HepG2 (cell line): ENCODE results near the gene PDGFB. TPM values are rescaled to one million over a fixed set of nuclear protein-coding genes. Genes with fewer than 3 reads are reported as not detected.

ENCODE experiments used
- ETV6 ChIP-seq: sonication (generic); formaldehyde crosslinking; conservative IDR thresholded peaks from 2 replicates; pipeline ENCODE4 v1.4.0; 2020; ENCODE audit warnings: missing genetic modification reagents
- GABPA ChIP-seq, 2 experiments: IDR thresholded peaks; 2 replicates each; pipeline ENCODE4 v1.6.1; 2011 to 2016; ENCODE audit warnings: low read depth in 2 of 2, low read length in 1 of 2, missing biosample characterization in 1 of 2, missing genetic modification characterization in 1 of 2
- GPBP1L1 ChIP-seq: sonication (generic); formaldehyde crosslinking; IDR thresholded peaks from 2 replicates; pipeline ENCODE4 v1.5.0; 2020; ENCODE audit warnings: mild to moderate bottlenecking, missing genetic modification reagents
- HDAC1 ChIP-seq: sonication (generic); formaldehyde crosslinking; IDR thresholded peaks from 2 replicates; pipeline ENCODE4 v1.5.1; 2020; ENCODE audit warnings: mild to moderate bottlenecking, missing genetic modification reagents
- HIVEP1 ChIP-seq: sonication (generic); formaldehyde crosslinking; IDR thresholded peaks from 2 replicates; pipeline ENCODE4 v1.4.0; 2020; ENCODE audit warnings: mild to moderate bottlenecking, missing genetic modification reagents
- HOXA5 ChIP-seq: sonication (generic); formaldehyde crosslinking; IDR thresholded peaks from 2 replicates; pipeline ENCODE4 v1.4.0; 2020; ENCODE audit warnings: missing genetic modification reagents
- IKZF1 ChIP-seq: fragments of 450-650 bp; IDR thresholded peaks from 2 replicates; pipeline ENCODE4 v1.7.1; 2016
- MTERF4 ChIP-seq: sonication (generic); formaldehyde crosslinking; IDR thresholded peaks from 2 replicates; pipeline ENCODE4 v1.8.0; 2023; ENCODE audit warnings: mild to moderate bottlenecking, missing genetic modification reagents
- MXD4 ChIP-seq: IDR thresholded peaks from 2 replicates; pipeline ENCODE4 v1.6.1; 2016; ENCODE audit warnings: mild to moderate bottlenecking, missing biosample characterization, missing genetic modification reagents
- NFRKB ChIP-seq: fragments of 450-650 bp; IDR thresholded peaks from 2 replicates; pipeline ENCODE4 v1.6.1; 2017
- NR2F6 ChIP-seq, 2 experiments: IDR thresholded peaks; 2 replicates each; pipeline ENCODE4 v1.6.1; 2016; ENCODE audit warnings: antibody characterized with exemption in 1 of 2, mild to moderate bottlenecking in 1 of 2
- PHB2 ChIP-seq: fragments of 450-650 bp; IDR thresholded peaks from 2 replicates; pipeline ENCODE4 v1.6.1; 2018; ENCODE audit not compliant: partially characterized antibody
- PHF5A ChIP-seq: IDR thresholded peaks from one replicate; pipeline ENCODE4 v1.6.1; 2018; ENCODE audit warnings: low read depth, missing genetic modification reagents; ENCODE audit not compliant: unreplicated experiment
- PRDM10 ChIP-seq: sonication (generic); formaldehyde crosslinking; IDR thresholded peaks from 2 replicates; pipeline ENCODE4 v1.4.0; 2020; ENCODE audit warnings: low read depth, missing genetic modification reagents
- SALL2 ChIP-seq: sonication (generic); formaldehyde crosslinking; IDR thresholded peaks from 2 replicates; pipeline ENCODE4 v1.8.1; 2023; ENCODE audit warnings: mild to moderate bottlenecking, missing genetic modification reagents, inconsistent platforms
- YEATS2 ChIP-seq: sonication (generic); formaldehyde crosslinking; IDR thresholded peaks from 2 replicates; pipeline ENCODE4 v1.4.0; 2020; ENCODE audit warnings: missing genetic modification reagents, borderline replicate concordance
- ZBTB1 ChIP-seq: sonication (generic); formaldehyde crosslinking; IDR thresholded peaks from 2 replicates; pipeline ENCODE4 v1.4.0; 2020; ENCODE audit warnings: missing genetic modification reagents, borderline replicate concordance
- ZNF331 ChIP-seq: sonication (generic); formaldehyde crosslinking; IDR thresholded peaks from 2 replicates; pipeline ENCODE4 v1.4.0; 2020; ENCODE audit warnings: missing genetic modification reagents
- ZNF44 ChIP-seq: sonication (generic); formaldehyde crosslinking; IDR thresholded peaks from 2 replicates; pipeline ENCODE4 v1.5.1; 2020; ENCODE audit warnings: mild to moderate bottlenecking, missing genetic modification reagents
- ZNF563 ChIP-seq: sonication (generic); formaldehyde crosslinking; IDR thresholded peaks from 2 replicates; pipeline ENCODE4 v1.8.0; 2022; ENCODE audit warnings: mild to moderate bottlenecking, moderate library complexity, missing genetic modification reagents
- ZNF615 ChIP-seq: sonication (generic); formaldehyde crosslinking; IDR thresholded peaks from 2 replicates; pipeline ENCODE4 v1.5.0; 2020; ENCODE audit warnings: mild to moderate bottlenecking, missing genetic modification reagents, borderline replicate concordance
- ZNF674 ChIP-seq: sonication (generic); formaldehyde crosslinking; IDR thresholded peaks from 2 replicates; pipeline ENCODE4 v1.5.0; 2020; ENCODE audit warnings: low read depth, mild to moderate bottlenecking, missing genetic modification reagents
- ZNF678 ChIP-seq: sonication (generic); formaldehyde crosslinking; IDR thresholded peaks from 2 replicates; pipeline ENCODE4 v1.4.0; 2020; ENCODE audit warnings: mild to moderate bottlenecking, missing genetic modification reagents
- polyA plus RNA-seq, 8 experiments: library from polyadenylated mRNA; depleted of rRNA in 3 of 8; stranded (reverse) in 7 of 8; unstranded in 1 of 8; fragments of >200 nt; fragmentation: Illumina TruSeq in 4 of 8; extraction: Trizol in 4 of 8; gene quantifications; 2 replicates each; pipeline versions ENCODE4 v1.2.1 to v1.2.3, GENCODE V29; 2011 to 2016; ENCODE audit warnings: low read depth in 4 of 8, missing spikeins in 1 of 8, mixed read lengths in 1 of 8; ENCODE audit not compliant: insufficient read depth in 1 of 8
- total RNA-seq, 5 experiments: library from RNA; depleted of rRNA; stranded (reverse); fragments of >200 nt; fragmentation: Illumina TruSeq; extraction: Trizol; gene quantifications; 2 replicates each; pipeline ENCODE4 v1.2.3, GENCODE V29; 2016; ENCODE audit warnings: low read depth in 1 of 5
- TF ChIP-seq, protein P1 (sequence below): sonication (generic); formaldehyde crosslinking; IDR thresholded peaks from 2 replicates; pipeline ENCODE4 v1.4.0; 2020; ENCODE audit warnings: missing genetic modification reagents

PDGFB gene
- total and polyA plus RNA-seq, 2 of the 13 experiments (the other 11 are each of a cell fraction or from before 2014, with no cell fraction given) = 1.4 to 10.1 TPM

GRCh38 chr22:39174498-39175352 lies 70.1 kb downstream of the PDGFB start (continued):
- TF ChIP-seq PHB2 (no peak), PRDM10 (0 out of 2 replicates have a peak, but pooled peaks have one; percentile 59), NFRKB (no peak), GPBP1L1 (CRISPR knock-in tag) (no peak), PHF5A (CRISPR knock-in tag) (peak; percentile 71), NR2F6 (IDR thresholded peaks at IDR 0.05) (peak; percentile 96), NR2F6 (CRISPR knock-in tag; IDR thresholded peaks at IDR 0.05) (peak; percentile 99), ZBTB1 (CRISPR knock-in tag) (no peak), SALL2 (CRISPR knock-in tag) (no peak), HDAC1 (CRISPR knock-in tag) (peak; percentile 75; the same call in 1 of the 2 replicates), ZNF678 (no peak), HOXA5 (no peak), HIVEP1 (CRISPR knock-in tag) (peak; percentile 87), ZNF674 (CRISPR knock-in tag) (no peak), YEATS2 (CRISPR knock-in tag) (no peak; the same call in 1 of the 2 replicates), ZNF615 (CRISPR knock-in tag) (no peak), ETV6 (peak; percentile 82; the same call in 1 of the 2 replicates), GABPA (IDR thresholded peaks at IDR 0.05; ENCODE audit: low read depth, low read length) (peak; percentile 31; the same call in 1 of the 2 replicates), GABPA (CRISPR knock-in tag; IDR thresholded peaks at IDR 0.05; ENCODE audit: low read depth) (peak; percentile 82), ZNF44 (CRISPR knock-in tag) (no peak), ZNF331 (CRISPR knock-in tag) (peak; percentile 68; the same call in 1 of the 2 replicates), ZNF563 (no peak), IKZF1 (no peak), MXD4 (CRISPR knock-in tag) (no peak), MTERF4 (CRISPR knock-in tag) (no peak)
- TF ChIP-seq, protein P1, sequence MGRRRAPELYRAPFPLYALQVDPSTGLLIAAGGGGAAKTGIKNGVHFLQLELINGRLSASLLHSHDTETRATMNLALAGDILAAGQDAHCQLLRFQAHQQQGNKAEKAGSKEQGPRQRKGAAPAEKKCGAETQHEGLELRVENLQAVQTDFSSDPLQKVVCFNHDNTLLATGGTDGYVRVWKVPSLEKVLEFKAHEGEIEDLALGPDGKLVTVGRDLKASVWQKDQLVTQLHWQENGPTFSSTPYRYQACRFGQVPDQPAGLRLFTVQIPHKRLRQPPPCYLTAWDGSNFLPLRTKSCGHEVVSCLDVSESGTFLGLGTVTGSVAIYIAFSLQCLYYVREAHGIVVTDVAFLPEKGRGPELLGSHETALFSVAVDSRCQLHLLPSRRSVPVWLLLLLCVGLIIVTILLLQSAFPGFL (CRISPR knock-in tag) = no peak
